ENCODE measurements around the gene CELA3B. TPM values are rescaled to one million over a fixed set of nuclear protein-coding genes. Genes with fewer than 3 reads are reported as not detected.
"Not testable (repeated sequence)": the region's sequence is repeated elsewhere in the genome, so short reads cannot be mapped to it uniquely, and the experiment has no call there.

The CELA3B gene
- total RNA-seq, 5 donors from 2014 or later (not counting 1 experiment from before 2014, with no cell fraction given): 6.9 to 7.5 (median 7.3) TPM; not detected in 2

GRCh38 chr1:21961799-21962198 lies 15.0 kb upstream of the CELA3B start:
- no peaks in the 10 kb centered on the region for H3K36me3 Mint-ChIP-seq
- no peak for DNase-seq
- ChIA-PET POLR2A (no interaction called here), CTCF (no interaction called here)
- no peaks in the 10 kb centered on the region for H3K36me3 ChIP-seq (ENCODE audit: control insufficient read depth in 2 of 2, extremely low read depth in 1 of 2, insufficient read depth in 1 of 2, low read length in 1 of 2)
- no peak overlapping the region for H3K4me3 Mint-ChIP-seq
- peaks cover 23 to 33% (median 30%) of the 10 kb centered on the region in 3 donors for H3K4me1 Mint-ChIP-seq
- H3K9me3 ChIP-seq: no peaks in the 10 kb centered on the region
- H3K27me3 ChIP-seq (replicated peaks in 1 of 2; ENCODE audit: control insufficient read depth in 2 of 2, extremely low read depth in 1 of 2, insufficient read depth in 2 of 2, low read length in 1 of 2): peaks cover 0 to 20% of the 10 kb centered on the region in 2 experiments
- H3K4me3 ChIP-seq (ENCODE audit: control insufficient read depth in 1 of 2, extremely low read depth in 1 of 2, low read length in 1 of 2): no peak overlapping the region
- no peak for ATAC-seq (replicated peaks in 1 of 4)
- WGBS (ENCODE audit: insufficient coverage): 86% methylated on average over 2 of the region's 2 CpGs
- no peak overlapping the region for H3K27ac ChIP-seq (ENCODE audit: low read length)
- peaks cover 0 to 26% of the 10 kb centered on the region in 2 experiments for H3K4me1 ChIP-seq (ENCODE audit: control insufficient read depth in 1 of 2, extremely low read depth in 1 of 2, insufficient read depth in 2 of 2, low read length in 2 of 2)
- no peaks in the 10 kb centered on the region for H3K9me3 Mint-ChIP-seq
- peak overlapping the region; percentile 31 to 69 for H3K27ac Mint-ChIP-seq
- H3K27me3 Mint-ChIP-seq: peaks cover 0 to 9% of the 10 kb centered on the region in 2 donors

GRCh38 chr1:21963477-21964217 lies 13.2 kb upstream of the CELA3B start:
- ChIA-PET CTCF (interaction anchor here in 1 of 2 donors (0.6 to 0.7 kb wide), 2 partner anchors 9 to 702 kb away, joined by 3 to 7 read pairs; no protein-coding TSS in a partner anchor), POLR2A (no interaction called here)
- H3K9me3 Mint-ChIP-seq: no peaks in the 10 kb centered on the region
- peak; percentile 50 to 87 (median 76) for DNase-seq
- WGBS (ENCODE audit: insufficient coverage): 48% methylated on average over 5 of the region's 11 CpGs
- peaks cover 4 to 14% (median 12%) of the 10 kb centered on the region in 3 donors for H3K4me1 Mint-ChIP-seq
- no peak overlapping the region for H3K4me3 Mint-ChIP-seq
- peak; percentile 91 to 95 (median 93) for ATAC-seq (replicated peaks in 1 of 4)
- no peaks in the 10 kb centered on the region for H3K9me3 ChIP-seq
- peaks cover 0 to 8% of the 10 kb centered on the region in 2 experiments for H3K4me1 ChIP-seq (ENCODE audit: control insufficient read depth in 1 of 2, extremely low read depth in 1 of 2, insufficient read depth in 2 of 2, low read length in 2 of 2)
- H3K36me3 Mint-ChIP-seq: no peaks in the 10 kb centered on the region
- peaks cover 0 to 6% of the 10 kb centered on the region in 2 donors for H3K27me3 Mint-ChIP-seq
- peak overlapping the region; percentile 23 to 79 for H3K27ac Mint-ChIP-seq
- H3K4me3 ChIP-seq (ENCODE audit: control insufficient read depth in 1 of 2, extremely low read depth in 1 of 2, low read length in 1 of 2): no peak overlapping the region
- no peaks in the 10 kb centered on the region for H3K36me3 ChIP-seq (ENCODE audit: control insufficient read depth in 2 of 2, extremely low read depth in 1 of 2, insufficient read depth in 1 of 2, low read length in 1 of 2)
- peaks cover 0 to 14% of the 10 kb centered on the region in 2 experiments for H3K27me3 ChIP-seq (replicated peaks in 1 of 2; ENCODE audit: control insufficient read depth in 2 of 2, extremely low read depth in 1 of 2, insufficient read depth in 2 of 2, low read length in 1 of 2)
- no peak overlapping the region for H3K27ac ChIP-seq (ENCODE audit: low read length)

DNA sequence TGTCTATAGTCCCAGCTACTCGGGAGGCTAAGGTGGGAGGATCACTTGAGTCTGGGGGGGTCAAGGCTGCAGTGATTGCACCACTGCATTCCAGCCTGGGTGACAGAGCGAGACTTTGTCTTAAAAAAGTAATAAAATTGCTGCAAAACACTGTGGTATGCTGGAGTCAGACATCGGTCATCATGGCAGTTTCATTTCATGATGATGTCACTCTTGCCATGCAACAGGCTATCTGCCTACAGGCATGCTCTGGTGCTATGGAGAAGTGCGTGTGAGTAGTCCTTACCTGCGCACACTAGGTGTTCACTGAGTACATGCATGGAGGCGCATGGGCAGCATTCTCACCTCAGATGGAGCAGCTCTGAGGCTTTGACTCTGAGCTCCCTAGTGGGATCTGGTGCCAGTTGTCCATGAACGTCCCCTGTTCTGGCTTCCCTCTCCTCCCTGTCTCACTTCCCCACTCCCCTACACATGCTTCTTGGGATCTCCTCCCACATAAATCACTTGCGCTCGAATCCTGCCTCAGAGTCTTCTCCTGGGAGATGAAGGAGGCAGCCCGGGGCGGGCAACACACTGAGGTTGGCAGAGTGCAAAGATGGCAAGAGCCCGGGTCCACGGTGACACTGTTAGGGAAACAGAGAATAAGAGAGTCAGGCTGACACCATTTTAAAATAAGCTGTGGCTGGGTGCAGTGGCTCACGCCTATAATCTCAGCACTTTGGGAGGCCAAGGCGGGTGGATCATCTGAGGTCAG lies 10.4 kb upstream of the CELA3B start:
- Histone ChIP-seq H3K4me3 (ENCODE audit: control insufficient read depth in 1 of 2, extremely low read depth in 1 of 2, low read length in 1 of 2) (no peak overlapping the region), H3K36me3 (ENCODE audit: control insufficient read depth in 2 of 2, extremely low read depth in 1 of 2, insufficient read depth in 1 of 2, low read length in 1 of 2) (no peaks in the 10 kb centered on the region), H3K9me3 (no peaks in the 10 kb centered on the region), H3K4me1 (ENCODE audit: control insufficient read depth in 1 of 2, extremely low read depth in 1 of 2, insufficient read depth in 2 of 2, low read length in 2 of 2) (peaks cover 0 to 8% of the 10 kb centered on the region in 2 experiments), H3K27ac (ENCODE audit: low read length) (no peak overlapping the region), H3K27me3 (replicated peaks in 1 of 2; ENCODE audit: control insufficient read depth in 2 of 2, extremely low read depth in 1 of 2, insufficient read depth in 2 of 2, low read length in 1 of 2) (peaks cover 0 to 11% of the 10 kb centered on the region in 2 experiments)
- Mint-ChIP-seq H3K27me3 (peaks cover 0 to 6% of the 10 kb centered on the region in 2 donors), H3K9me3 (no peaks in the 10 kb centered on the region), H3K27ac (no peak overlapping the region), H3K4me1 (peaks cover 4 to 8% (median 5%) of the 10 kb centered on the region in 3 donors), H3K36me3 (no peaks in the 10 kb centered on the region), H3K4me3 (no peak overlapping the region)
- DNase-seq (no peak), ATAC-seq (replicated peaks in 1 of 4) (no peak)
- WGBS (ENCODE audit: insufficient coverage): 84% methylated on average over 13 of the region's 15 CpGs
- POLR2A ChIA-PET: no interaction called here
- CTCF ChIA-PET: no interaction called here

GRCh38 chr1:21967216-21967615 lies 9.6 kb upstream of the CELA3B start:
- POLR2A ChIA-PET; H3K27me3 Mint-ChIP-seq; ATAC-seq (replicated peaks in 1 of 4); H3K9me3 Mint-ChIP-seq; H3K27ac Mint-ChIP-seq; H3K36me3 Mint-ChIP-seq; H3K9me3 ChIP-seq; H3K4me1 Mint-ChIP-seq; H3K27ac ChIP-seq (ENCODE audit: low read length); H3K4me1 ChIP-seq (ENCODE audit: control insufficient read depth in 1 of 2, extremely low read depth in 1 of 2, insufficient read depth in 2 of 2, low read length in 2 of 2); H3K36me3 ChIP-seq (ENCODE audit: control insufficient read depth in 2 of 2, extremely low read depth in 1 of 2, insufficient read depth in 1 of 2, low read length in 1 of 2); H3K4me3 Mint-ChIP-seq; CTCF ChIA-PET; DNase-seq; H3K4me3 ChIP-seq (ENCODE audit: control insufficient read depth in 1 of 2, extremely low read depth in 1 of 2, low read length in 1 of 2): not testable (repeated sequence)
- H3K27me3 ChIP-seq (replicated peaks in 1 of 2; ENCODE audit: control insufficient read depth in 2 of 2, extremely low read depth in 1 of 2, insufficient read depth in 2 of 2, low read length in 1 of 2): peaks cover 0 to 11% of the 10 kb centered on the region in 2 experiments
- WGBS (ENCODE audit: insufficient coverage): 90% methylated on average over 2 of the region's 6 CpGs

DNA sequence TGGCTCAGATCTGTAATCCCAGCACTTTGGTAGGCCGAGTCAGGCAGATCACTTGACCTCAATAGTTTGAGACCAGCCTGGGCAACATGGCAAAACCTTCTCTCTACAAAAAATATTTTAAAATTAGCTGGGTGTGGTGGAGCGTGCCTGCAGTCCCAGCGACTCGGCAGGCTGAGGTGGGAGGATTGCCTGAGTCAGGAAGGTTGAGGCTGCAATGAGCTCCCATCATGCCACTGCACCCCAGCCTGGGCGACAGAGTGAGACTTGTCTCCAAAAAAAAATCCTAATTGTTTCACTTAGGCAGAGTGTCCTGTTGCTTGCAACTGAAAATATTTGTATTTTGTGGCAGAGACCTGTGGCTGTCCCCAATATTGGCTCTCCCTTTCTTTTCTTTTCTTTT lies 7.8 kb upstream of the CELA3B start:
- WGBS (ENCODE audit: insufficient coverage): 80% methylated on average over 1 of the region's 5 CpGs
- H3K36me3 ChIP-seq (ENCODE audit: control insufficient read depth in 2 of 2, extremely low read depth in 1 of 2, insufficient read depth in 1 of 2, low read length in 1 of 2); H3K27me3 Mint-ChIP-seq; H3K27ac ChIP-seq (ENCODE audit: low read length); H3K27ac Mint-ChIP-seq; DNase-seq; H3K4me1 Mint-ChIP-seq; CTCF ChIA-PET; H3K4me3 Mint-ChIP-seq; H3K36me3 Mint-ChIP-seq; H3K4me3 ChIP-seq (ENCODE audit: control insufficient read depth in 1 of 2, extremely low read depth in 1 of 2, low read length in 1 of 2); ATAC-seq (replicated peaks in 1 of 4); POLR2A ChIA-PET; H3K9me3 Mint-ChIP-seq; H3K9me3 ChIP-seq; H3K4me1 ChIP-seq (ENCODE audit: control insufficient read depth in 1 of 2, extremely low read depth in 1 of 2, insufficient read depth in 2 of 2, low read length in 2 of 2): not testable (repeated sequence)
- peaks cover 0 to 11% of the 10 kb centered on the region in 2 experiments for H3K27me3 ChIP-seq (replicated peaks in 1 of 2; ENCODE audit: control insufficient read depth in 2 of 2, extremely low read depth in 1 of 2, insufficient read depth in 2 of 2, low read length in 1 of 2)

DNA sequence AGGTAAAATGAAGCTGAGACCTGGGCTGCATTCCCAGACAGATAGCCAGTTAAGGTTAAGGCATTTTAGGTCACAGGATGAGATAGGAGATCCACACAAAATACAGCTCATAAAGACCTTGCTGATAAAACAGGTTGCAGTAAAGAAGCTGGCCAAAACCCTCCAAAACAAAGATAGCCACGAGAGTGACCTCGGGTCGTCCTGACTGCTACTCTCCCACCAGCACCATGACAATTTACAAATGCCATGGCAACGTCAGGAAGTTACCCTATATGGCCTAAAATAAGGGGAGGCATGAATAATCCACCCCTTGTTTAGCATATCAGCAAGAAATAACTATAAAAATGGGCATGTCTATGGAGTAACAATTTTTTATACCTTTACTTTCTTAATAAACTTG lies 6.3 kb upstream of the CELA3B start:
- H3K27ac Mint-ChIP-seq; H3K9me3 ChIP-seq; DNase-seq; H3K4me3 Mint-ChIP-seq; CTCF ChIA-PET; H3K4me3 ChIP-seq (ENCODE audit: control insufficient read depth in 1 of 2, extremely low read depth in 1 of 2, low read length in 1 of 2); H3K36me3 ChIP-seq (ENCODE audit: control insufficient read depth in 2 of 2, extremely low read depth in 1 of 2, insufficient read depth in 1 of 2, low read length in 1 of 2); POLR2A ChIA-PET; H3K36me3 Mint-ChIP-seq; H3K9me3 Mint-ChIP-seq; H3K27me3 Mint-ChIP-seq; H3K4me1 Mint-ChIP-seq; H3K4me1 ChIP-seq (ENCODE audit: control insufficient read depth in 1 of 2, extremely low read depth in 1 of 2, insufficient read depth in 2 of 2, low read length in 2 of 2); H3K27ac ChIP-seq (ENCODE audit: low read length); ATAC-seq (replicated peaks in 1 of 4); H3K27me3 ChIP-seq (replicated peaks in 1 of 2; ENCODE audit: control insufficient read depth in 2 of 2, extremely low read depth in 1 of 2, insufficient read depth in 2 of 2, low read length in 1 of 2): not testable (repeated sequence)
- WGBS (ENCODE audit: insufficient coverage): no CpG with 5 or more reads among the region's 4 CpGs
